Endothelial cell of umbilical vein (primary cell): ENCODE data around the gene OSBPL8. TPM values are rescaled to one million over a fixed set of nuclear protein-coding genes. Genes with fewer than 3 reads are reported as not detected.

Experiments used
- BruUV-seq: library from RNA; stranded (reverse); fragments of 400-500 nt; replicated peaks from 2 replicates; lab custom pipeline; 2021; lab: Mats Ljungman, UMichigan
- CTCF ChIA-PET: fragments of 300-600, 350-600 bp; sonication (Branson Sonifier 250); formaldehyde crosslinking; loops from one replicate; lab custom pipeline; 2021; ENCODE audit warnings: antibody characterized with exemption, inconsistent platforms; lab: Charles Lee
- POLR2A ChIA-PET: fragments of 300-600, 350-600 bp; sonication (Branson Sonifier 250); formaldehyde crosslinking; loops from one replicate; lab custom pipeline; 2021; ENCODE audit warnings: antibody characterized with exemption, inconsistent platforms; lab: Charles Lee
- DNase-seq: peaks from one replicate; pipeline ENCODE4 v3.0.0-alpha.2; 2011; ENCODE audit warnings: low read depth, low spot score
- FAIRE-seq: peaks from 2 replicates; lab custom pipeline; 2011; peaks lifted over from hg19 to GRCh38; lab: Jason Lieb, UNC
- H2AFZ ChIP-seq: 2 replicates; pipeline ENCODE4 v1.6.0; 2012; ENCODE audit warnings: low read depth, low read length, control low read depth, inconsistent platforms
- H3K27ac ChIP-seq: 2 replicates; pipeline ENCODE4 v1.5.1; 2011; ENCODE audit warnings: low read depth, mild to moderate bottlenecking, control low read depth, low read length, moderate library complexity; ENCODE audit not compliant: insufficient read depth
- H3K27me3 ChIP-seq, 2 experiments: 2 replicates each; pipeline versions ENCODE4 v1.6.0 to v1.6.1; 2011; ENCODE audit warnings: low read length in 2 of 2, mixed read lengths in 1 of 2; ENCODE audit not compliant: control insufficient read depth in 2 of 2, insufficient read depth in 2 of 2
- H3K36me3 ChIP-seq, 2 experiments: 2 replicates in 1 of 2; 3 replicates in 1 of 2; pipeline ENCODE4 v1.5.1; 2011; ENCODE audit warnings: low read length in 2 of 2, mild to moderate bottlenecking in 1 of 2, moderate library complexity in 1 of 2; ENCODE audit not compliant: control insufficient read depth in 2 of 2, insufficient read depth in 2 of 2; ENCODE audit errors: extremely low read depth in 1 of 2
- H3K4me1 ChIP-seq: 3 replicates; pipeline ENCODE4 v1.5.1; 2011; ENCODE audit warnings: mild to moderate bottlenecking, low read length; ENCODE audit not compliant: control insufficient read depth, insufficient read depth; ENCODE audit errors: extremely low read depth
- H3K4me2 ChIP-seq: 2 replicates; pipeline ENCODE4 v1.6.1; 2011; ENCODE audit warnings: low read length, control low read depth, mixed read lengths; ENCODE audit not compliant: insufficient read depth
- H3K4me3 ChIP-seq, 3 experiments: fragments of 200-600 bp in 1 of 3; sonication (generic), shearing (Covaris generic) in 1 of 3; replicated peaks in 1 of 3; 2 replicates each; pipeline ENCODE4 v1.5.1; 2011 to 2016; ENCODE audit warnings: control low read depth in 3 of 3, low read length in 3 of 3, mild to moderate bottlenecking in 2 of 3, inconsistent platforms in 1 of 3, low read depth in 1 of 3, moderate library complexity in 1 of 3; ENCODE audit not compliant: insufficient read depth in 1 of 3
- H3K79me2 ChIP-seq: 2 replicates; pipeline ENCODE4 v1.6.0; 2012; ENCODE audit warnings: low read length, inconsistent platforms; ENCODE audit not compliant: control insufficient read depth, insufficient read depth
- H3K9ac ChIP-seq: replicated peaks from 2 replicates; pipeline ENCODE3; 2011; ENCODE audit warnings: low read length, control low read depth; ENCODE audit not compliant: insufficient read depth; ENCODE audit errors: extremely low read depth
- H3K9me1 ChIP-seq: replicated peaks from 3 replicates; pipeline ENCODE4 v1.6.0; 2011; ENCODE audit warnings: mild to moderate bottlenecking, low read length; ENCODE audit not compliant: control insufficient read depth, insufficient read depth; ENCODE audit errors: extremely low read depth
- H3K9me3 ChIP-seq: replicated peaks from 2 replicates; pipeline ENCODE4 v1.5.1; 2012; ENCODE audit warnings: low read length, inconsistent platforms; ENCODE audit not compliant: control insufficient read depth, insufficient read depth
- H4K20me1 ChIP-seq: replicated peaks from 2 replicates; pipeline ENCODE3; 2011; ENCODE audit warnings: mild to moderate bottlenecking, low read length; ENCODE audit not compliant: control insufficient read depth, insufficient read depth; ENCODE audit errors: extremely low read depth
- EZH2 ChIP-seq: IDR thresholded peaks from 2 replicates; pipeline ENCODE4 v1.6.1; 2012; ENCODE audit warnings: borderline replicate concordance, low read depth, mild to moderate bottlenecking, moderate library complexity, low read length, inconsistent platforms; ENCODE audit not compliant: severe bottlenecking
- FOS ChIP-seq: IDR thresholded peaks from 2 replicates; pipeline ENCODE4 v1.6.1; 2011; ENCODE audit warnings: mild to moderate bottlenecking, low read length, moderate library complexity, borderline replicate concordance; ENCODE audit not compliant: insufficient read depth
- GATA2 ChIP-seq: IDR thresholded peaks from 2 replicates; pipeline ENCODE4 v1.7.0; 2011; ENCODE audit warnings: low read depth, mild to moderate bottlenecking, moderate library complexity, mixed read lengths, low read length; ENCODE audit not compliant: insufficient read length, insufficient read depth
- JUN ChIP-seq: IDR thresholded peaks from 2 replicates; pipeline ENCODE4 v1.6.1; 2011; ENCODE audit warnings: borderline replicate concordance, low read depth; ENCODE audit not compliant: insufficient read length, insufficient read depth
- MYC ChIP-seq: IDR thresholded peaks from one replicate; pipeline ENCODE4 v1.6.1; 2011; ENCODE audit warnings: mild to moderate bottlenecking, low read depth, low read length
- POLR2A ChIP-seq: IDR thresholded peaks from 2 replicates; pipeline ENCODE4 v1.6.1; 2012; ENCODE audit warnings: low read depth, mild to moderate bottlenecking, control low read depth, low read length
- POLR2AphosphoS5 ChIP-seq: IDR thresholded peaks from 2 replicates; pipeline ENCODE4 v1.6.1; 2012; ENCODE audit warnings: low read depth, mild to moderate bottlenecking, control low read depth, low read length, moderate library complexity; ENCODE audit not compliant: insufficient read depth
- dilution Hi-C: fragments of 300-500 bp; cut with MboI; formaldehyde crosslinking; loops from one replicate; pipeline ENCODE4 v1.15.0; 2019; ENCODE audit warnings: low sequenced_read_pairs; ENCODE audit not compliant: extremely low pct_ligation_motif_present
- intact Hi-C: fragments of 100-400 bp; cut with micrococcal nuclease; formaldehyde crosslinking; loops from one replicate; pipeline ENCODE4 v1.10.0; 2022
- polyA plus RNA-seq, 4 experiments: library from polyadenylated mRNA; depleted of rRNA in 3 of 4; stranded (reverse) in 3 of 4; unstranded in 1 of 4; fragments of >200 nt; gene quantifications; 2 replicates each; pipeline versions ENCODE4 v1.2.1 to v1.2.3, GENCODE V29; 2011 to 2012; ENCODE audit warnings: missing spikeins in 1 of 4
- total RNA-seq: library from RNA; stranded (reverse); gene quantifications from 2 replicates; pipeline ENCODE4 v1.2.3, GENCODE V29; 2021
- TF ChIP-seq, protein P1 (sequence below), 2 donors: IDR thresholded peaks; 1 replicate in 1 of 2; 2 replicates in 1 of 2; pipeline ENCODE4 v1.5.1; 2011; ENCODE audit warnings: low read length in 2 of 2, mild to moderate bottlenecking in 2 of 2, moderate library complexity in 2 of 2, control low read depth in 1 of 2, inconsistent platforms in 1 of 2, low read depth in 1 of 2; ENCODE audit not compliant: insufficient read depth in 1 of 2; ENCODE audit errors: extremely low read depth in 1 of 2
- TF ChIP-seq, protein P2 (sequence below): IDR thresholded peaks from 2 replicates; pipeline ENCODE4 v1.6.1; 2011; ENCODE audit not compliant: insufficient read depth, insufficient read length

OSBPL8 gene
- total and polyA plus RNA-seq, 2 donors (not counting 3 experiments of a cell fraction or from before 2014, with no cell fraction given) = 10.3 to 47.6 TPM

DNA sequence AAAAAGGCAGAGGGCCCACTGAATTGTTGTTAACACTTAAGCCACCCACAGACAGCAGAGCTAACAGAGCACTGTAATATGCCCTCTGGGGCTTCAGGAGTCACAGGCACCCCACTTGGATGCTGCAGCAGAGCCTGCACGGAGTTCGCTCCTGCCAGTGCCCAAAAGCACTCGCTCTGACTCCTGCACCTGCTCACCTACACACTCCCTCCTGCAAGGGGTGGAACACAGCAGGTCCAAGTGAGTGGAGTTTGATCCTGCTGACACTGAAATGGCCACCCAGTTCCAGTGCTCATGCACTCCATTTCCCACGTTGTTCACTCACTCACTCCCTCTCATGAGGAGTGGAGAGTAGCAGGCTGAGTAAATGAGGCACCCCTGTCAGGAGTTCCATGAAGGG lies 68.8 kb downstream of the OSBPL8 start:
- H3K36me3 ChIP-seq = no peaks in the 10 kb centered on the region
- CTCF ChIA-PET = no interaction called here
- no peaks in the 10 kb centered on the region for H3K27me3 ChIP-seq
- no peak overlapping the region for H3K27ac ChIP-seq
- H2AFZ ChIP-seq = no peak overlapping the region
- FAIRE-seq = no peak
- TF ChIP-seq POLR2A (no peak), FOS (no peak), POLR2AphosphoS5 (no peak), JUN (no peak)
- H4K20me1 ChIP-seq = no peaks in the 10 kb centered on the region
- H3K9ac ChIP-seq = no peak overlapping the region
- DNase-seq = no peak
- H3K4me1 ChIP-seq = no peaks in the 10 kb centered on the region
- intact Hi-C loops (no loop called here), dilution Hi-C loops (no loop called here)
- H3K9me1 ChIP-seq = no peaks in the 10 kb centered on the region
- POLR2A ChIA-PET = no interaction called here
- no TSS peak for BruUV-seq
- no peak overlapping the region for H3K4me3 ChIP-seq
- no peaks in the 10 kb centered on the region for H3K9me3 ChIP-seq
- no peak overlapping the region for H3K4me2 ChIP-seq
- no peaks in the 10 kb centered on the region for H3K79me2 ChIP-seq

- no peaks in the 10 kb centered on the region for H3K27me3 ChIP-seq
- no peaks in the 10 kb centered on the region for H4K20me1 ChIP-seq
- no peak overlapping the region for H3K9ac ChIP-seq
- DNase-seq (no peak), FAIRE-seq (no peak)
- H3K4me1 ChIP-seq = no peaks in the 10 kb centered on the region
- intact Hi-C loops (no loop called here), dilution Hi-C loops (no loop called here)
- ChIA-PET CTCF (no interaction called here), POLR2A (no interaction called here)
- no peaks in the 10 kb centered on the region for H3K9me3 ChIP-seq
- no peak overlapping the region for H2AFZ ChIP-seq
- no peak overlapping the region for H3K27ac ChIP-seq
- H3K4me3 ChIP-seq = no peak overlapping the region
- H3K36me3 ChIP-seq = no peaks in the 10 kb centered on the region
- no peak overlapping the region for H3K4me2 ChIP-seq
- no peaks in the 10 kb centered on the region for H3K79me2 ChIP-seq
- no peaks in the 10 kb centered on the region for H3K9me1 ChIP-seq
- TF ChIP-seq EZH2 (no peak), MYC (no peak), JUN (no peak), FOS (no peak), POLR2AphosphoS5 (no peak), GATA2 (no peak), POLR2A (no peak)
- TF ChIP-seq, protein P1, sequence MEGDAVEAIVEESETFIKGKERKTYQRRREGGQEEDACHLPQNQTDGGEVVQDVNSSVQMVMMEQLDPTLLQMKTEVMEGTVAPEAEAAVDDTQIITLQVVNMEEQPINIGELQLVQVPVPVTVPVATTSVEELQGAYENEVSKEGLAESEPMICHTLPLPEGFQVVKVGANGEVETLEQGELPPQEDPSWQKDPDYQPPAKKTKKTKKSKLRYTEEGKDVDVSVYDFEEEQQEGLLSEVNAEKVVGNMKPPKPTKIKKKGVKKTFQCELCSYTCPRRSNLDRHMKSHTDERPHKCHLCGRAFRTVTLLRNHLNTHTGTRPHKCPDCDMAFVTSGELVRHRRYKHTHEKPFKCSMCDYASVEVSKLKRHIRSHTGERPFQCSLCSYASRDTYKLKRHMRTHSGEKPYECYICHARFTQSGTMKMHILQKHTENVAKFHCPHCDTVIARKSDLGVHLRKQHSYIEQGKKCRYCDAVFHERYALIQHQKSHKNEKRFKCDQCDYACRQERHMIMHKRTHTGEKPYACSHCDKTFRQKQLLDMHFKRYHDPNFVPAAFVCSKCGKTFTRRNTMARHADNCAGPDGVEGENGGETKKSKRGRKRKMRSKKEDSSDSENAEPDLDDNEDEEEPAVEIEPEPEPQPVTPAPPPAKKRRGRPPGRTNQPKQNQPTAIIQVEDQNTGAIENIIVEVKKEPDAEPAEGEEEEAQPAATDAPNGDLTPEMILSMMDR (IDR thresholded peaks at IDR 0.05; ENCODE audit: extremely low read depth in 1 of 2, insufficient read depth in 1 of 2, low read depth in 1 of 2, low read length in 2 of 2) = no peak
- TF ChIP-seq, protein P2, sequence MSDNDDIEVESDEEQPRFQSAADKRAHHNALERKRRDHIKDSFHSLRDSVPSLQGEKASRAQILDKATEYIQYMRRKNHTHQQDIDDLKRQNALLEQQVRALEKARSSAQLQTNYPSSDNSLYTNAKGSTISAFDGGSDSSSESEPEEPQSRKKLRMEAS = no peak
- BruUV-seq = no TSS peak
These were observed 69.8 kb downstream of the OSBPL8 start for GRCh38 chr12:76489737-76490136.
